GM12878 (cell line): ENCODE measurements around the gene OSGIN1.

Source experiments
- ATF7 ChIP-seq: fragments of 450-650 bp; IDR thresholded peaks from 2 replicates; pipeline ENCODE4 v1.6.1; 2016; ENCODE audit warnings: low read depth, mild to moderate bottlenecking
- BACH1 ChIP-seq: fragments of 450-650 bp; IDR thresholded peaks from 2 replicates; pipeline ENCODE4 v1.6.1; 2017; ENCODE audit warnings: mild to moderate bottlenecking, borderline replicate concordance
- SP1 ChIP-seq: IDR thresholded peaks from one replicate; pipeline ENCODE4 v1.6.1; 2011; ENCODE audit warnings: low read depth, low read length
- ZBED1 ChIP-seq: IDR thresholded peaks from 2 replicates; pipeline ENCODE4 v1.6.1; 2016; ENCODE audit warnings: borderline replicate concordance

DNA sequence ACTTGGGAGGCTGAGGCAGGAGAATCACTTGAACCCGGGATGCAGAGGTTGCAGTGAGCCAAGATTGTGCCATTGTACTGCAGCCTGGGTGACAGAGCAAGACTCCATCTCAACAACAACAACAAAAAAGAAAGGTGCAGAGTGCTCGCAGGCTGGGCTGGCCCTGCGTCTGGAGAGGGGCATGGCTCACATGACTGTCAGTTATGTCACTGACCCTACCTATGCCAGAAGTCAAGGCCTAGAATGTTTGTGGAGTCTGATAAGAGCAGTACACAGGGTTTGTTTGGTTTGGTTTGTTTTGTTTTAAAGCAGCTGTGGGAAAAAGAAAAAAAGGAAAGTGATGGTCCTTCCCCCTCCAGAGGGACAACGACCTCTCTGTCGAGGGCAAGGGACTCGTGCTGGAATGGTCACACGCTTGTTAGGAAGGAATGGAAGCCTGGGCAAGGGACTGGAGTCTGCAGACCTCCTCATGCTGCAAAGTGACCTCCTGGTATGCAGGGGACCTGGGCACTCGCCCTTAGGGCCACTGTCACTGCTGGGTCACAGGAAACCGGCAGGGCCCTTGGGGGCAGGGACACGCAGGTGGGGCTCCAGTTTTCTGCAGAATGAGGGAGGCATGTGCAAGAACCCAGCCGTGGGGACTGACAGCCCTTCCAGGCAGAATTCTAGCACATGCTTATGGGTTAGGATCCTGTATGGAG is 10.1 kb upstream of the OSGIN1 start:
- TF ChIP-seq SP1 (no peak), ZBED1 (no peak), BACH1 (no peak), ATF7 (no peak)
